Thoracic aorta (tissue), 2 donors: ENCODE results near the gene KIZ. TPM values are rescaled to one million over a fixed set of nuclear protein-coding genes. Genes with fewer than 3 reads are reported as not detected.

Experiments used
- ATAC-seq: fragments of 150-250 bp; one replicate; pipeline ENCODE4 v1.8.0; 2017; ENCODE audit warnings: low read depth; ENCODE audit not compliant: insufficient number of reproducible peaks, low FRiP score
- DNase-seq: peaks from one replicate; pipeline ENCODE4 v3.0.0-alpha.2; 2020; ENCODE audit warnings: low spot score
- H3K27ac ChIP-seq, 2 donors: fragments of 200-600 bp; sonication (generic); 1 replicate in 1 of 2; 2 replicates in 1 of 2; pipeline ENCODE4 v1.5.1; 2016; ENCODE audit warnings: mild to moderate bottlenecking in 2 of 2, moderate library complexity in 2 of 2
- H3K27me3 ChIP-seq: fragments of 200-600 bp; sonication (generic); replicated peaks from 2 replicates; pipeline ENCODE4 v1.6.0; 2016; ENCODE audit warnings: mild to moderate bottlenecking; ENCODE audit not compliant: insufficient read depth
- H3K36me3 ChIP-seq: fragments of 200-600 bp; sonication (generic); one replicate; pipeline ENCODE4 v1.5.1; 2016
- H3K4me1 ChIP-seq, 2 donors: fragments of 200-600 bp; sonication (generic); 1 replicate in 1 of 2; 2 replicates in 1 of 2; pipeline versions ENCODE4 v1.5.1 to v1.6.0; 2016; ENCODE audit warnings: low read depth in 2 of 2, mild to moderate bottlenecking in 1 of 2; ENCODE audit not compliant: control insufficient read depth in 1 of 2
- H3K4me3 ChIP-seq: fragments of 200-600 bp; sonication (generic); 2 replicates; pipeline ENCODE4 v1.5.1; 2016; ENCODE audit warnings: mild to moderate bottlenecking
- H3K9me3 ChIP-seq: fragments of 200-600 bp; sonication (generic); 2 replicates; pipeline ENCODE4 v1.5.1; 2016
- CTCF ChIP-seq: fragments of 200-600 bp; sonication (generic); IDR thresholded peaks from one replicate; pipeline ENCODE4 v1.5.1; 2019; ENCODE audit warnings: antibody characterized with exemption
- total RNA-seq, 2 donors: library from RNA; depleted of rRNA; stranded (reverse); fragments of >200 nt; gene quantifications; one replicate each; pipeline versions ENCODE4 v1.1.0 to v1.2.3, GENCODE V29; 2016

Gene KIZ
- total RNA-seq, 2 donors from 2014 or later, result 14.4 to 67.3 TPM

- no peak for TF ChIP-seq CTCF
- Histone ChIP-seq H3K36me3 (peaks cover 7% of the 10 kb centered on the region), H3K27ac (no peak overlapping the region), H3K27me3 (no peaks in the 10 kb centered on the region), H3K4me3 (no peak overlapping the region), H3K4me1 (no peaks in the 10 kb centered on the region), H3K9me3 (no peaks in the 10 kb centered on the region)
- DNase-seq (no peak), ATAC-seq (no peak)
Observed at GRCh38 chr20:21157006-21157405, 31.1 kb downstream of the KIZ start.

- no peaks in the 10 kb centered on the region for H3K4me1 ChIP-seq
- H3K27ac ChIP-seq, result no peak overlapping the region
- H3K4me3 ChIP-seq, result no peak overlapping the region
- no peak for TF ChIP-seq CTCF
- DNase-seq (no peak), ATAC-seq (no peak)
- H3K9me3 ChIP-seq, result no peaks in the 10 kb centered on the region
- peaks cover 17% of the 10 kb centered on the region for H3K36me3 ChIP-seq
- no peaks in the 10 kb centered on the region for H3K27me3 ChIP-seq
Observed at GRCh38 chr20:21159658-21160380, 33.9 kb downstream of the KIZ start.

- Histone ChIP-seq H3K36me3 (peaks cover 17% of the 10 kb centered on the region), H3K4me1 (no peaks in the 10 kb centered on the region), H3K27ac (no peak overlapping the region), H3K27me3 (no peaks in the 10 kb centered on the region), H3K4me3 (no peak overlapping the region), H3K9me3 (no peaks in the 10 kb centered on the region)
- TF ChIP-seq CTCF, result no peak
- DNase-seq (no peak), ATAC-seq (no peak)
Observed at GRCh38 chr20:21161926-21162325, 36.0 kb downstream of the KIZ start.

- ATAC-seq, result no peak
- H3K27ac ChIP-seq, result no peak overlapping the region
- no peak overlapping the region for H3K4me3 ChIP-seq
- H3K36me3 ChIP-seq, result peaks cover 17% of the 10 kb centered on the region
- H3K27me3 ChIP-seq, result no peaks in the 10 kb centered on the region
- H3K4me1 ChIP-seq, result no peaks in the 10 kb centered on the region
- DNase-seq, result no peak
- no peak for TF ChIP-seq CTCF
- no peaks in the 10 kb centered on the region for H3K9me3 ChIP-seq
Observed at GRCh38 chr20:21162631-21163030, 36.7 kb downstream of the KIZ start.

- Histone ChIP-seq H3K9me3 (no peaks in the 10 kb centered on the region), H3K27ac (no peak overlapping the region), H3K27me3 (no peaks in the 10 kb centered on the region), H3K4me3 (no peak overlapping the region), H3K4me1 (no peaks in the 10 kb centered on the region), H3K36me3 (peaks cover 12% of the 10 kb centered on the region)
- ATAC-seq, result no peak
- no peak for DNase-seq
- no peak for TF ChIP-seq CTCF
Observed at GRCh38 chr20:21166801-21167200, 40.9 kb downstream of the KIZ start.
